Measurements from ENCODE around the gene OXGR1.

- TF ChIP-seq CTCF (IDR thresholded peaks at IDR 0.05; ENCODE audit: poor library complexity, severe bottlenecking) (no peak), POLR2AphosphoS5 (IDR thresholded peaks at IDR 0.05) (no peak), EZH2 (IDR thresholded peaks at IDR 0.05; ENCODE audit: borderline replicate concordance, insufficient read depth, low read length, poor library complexity, severe bottlenecking) (no peak), REST (IDR thresholded peaks at IDR 0.05; ENCODE audit: borderline replicate concordance) (no peak), MXI1 (conservative IDR thresholded peaks at IDR 0.05; ENCODE audit: poor library complexity, severe bottlenecking) (no peak), TAF1 (IDR thresholded peaks at IDR 0.05; ENCODE audit: low read depth) (no peak)
Measured at GRCh38 chr13:96947343-96947910, 46.8 kb downstream of the OXGR1 start.

All from neural cell (in vitro differentiated cells).